GM19099 (cell line): Measurements from ENCODE around the gene LTBP4.

Experiments used
- POLR2A ChIP-seq: IDR thresholded peaks from 3 replicates; pipeline ENCODE4 v1.6.1; 2011; ENCODE audit warnings: low read depth; ENCODE audit not compliant: insufficient read length; ENCODE audit errors: extremely low read depth

The LTBP4 gene, protein sequence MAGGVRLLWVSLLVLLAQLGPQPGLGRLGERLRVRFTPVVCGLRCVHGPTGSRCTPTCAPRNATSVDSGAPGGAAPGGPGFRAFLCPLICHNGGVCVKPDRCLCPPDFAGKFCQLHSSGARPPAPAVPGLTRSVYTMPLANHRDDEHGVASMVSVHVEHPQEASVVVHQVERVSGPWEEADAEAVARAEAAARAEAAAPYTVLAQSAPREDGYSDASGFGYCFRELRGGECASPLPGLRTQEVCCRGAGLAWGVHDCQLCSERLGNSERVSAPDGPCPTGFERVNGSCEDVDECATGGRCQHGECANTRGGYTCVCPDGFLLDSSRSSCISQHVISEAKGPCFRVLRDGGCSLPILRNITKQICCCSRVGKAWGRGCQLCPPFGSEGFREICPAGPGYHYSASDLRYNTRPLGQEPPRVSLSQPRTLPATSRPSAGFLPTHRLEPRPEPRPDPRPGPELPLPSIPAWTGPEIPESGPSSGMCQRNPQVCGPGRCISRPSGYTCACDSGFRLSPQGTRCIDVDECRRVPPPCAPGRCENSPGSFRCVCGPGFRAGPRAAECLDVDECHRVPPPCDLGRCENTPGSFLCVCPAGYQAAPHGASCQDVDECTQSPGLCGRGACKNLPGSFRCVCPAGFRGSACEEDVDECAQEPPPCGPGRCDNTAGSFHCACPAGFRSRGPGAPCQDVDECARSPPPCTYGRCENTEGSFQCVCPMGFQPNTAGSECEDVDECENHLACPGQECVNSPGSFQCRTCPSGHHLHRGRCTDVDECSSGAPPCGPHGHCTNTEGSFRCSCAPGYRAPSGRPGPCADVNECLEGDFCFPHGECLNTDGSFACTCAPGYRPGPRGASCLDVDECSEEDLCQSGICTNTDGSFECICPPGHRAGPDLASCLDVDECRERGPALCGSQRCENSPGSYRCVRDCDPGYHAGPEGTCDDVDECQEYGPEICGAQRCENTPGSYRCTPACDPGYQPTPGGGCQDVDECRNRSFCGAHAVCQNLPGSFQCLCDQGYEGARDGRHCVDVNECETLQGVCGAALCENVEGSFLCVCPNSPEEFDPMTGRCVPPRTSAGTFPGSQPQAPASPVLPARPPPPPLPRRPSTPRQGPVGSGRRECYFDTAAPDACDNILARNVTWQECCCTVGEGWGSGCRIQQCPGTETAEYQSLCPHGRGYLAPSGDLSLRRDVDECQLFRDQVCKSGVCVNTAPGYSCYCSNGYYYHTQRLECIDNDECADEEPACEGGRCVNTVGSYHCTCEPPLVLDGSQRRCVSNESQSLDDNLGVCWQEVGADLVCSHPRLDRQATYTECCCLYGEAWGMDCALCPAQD (N-terminal part only)

GRCh38 chr19:40601134-40601974 lies at the start of gene LTBP4:
LTBP4 (plus strand) TSS chr19:40601369; CDS start chr19:40601388, 19 bp downstream.
- no peak for TF ChIP-seq POLR2A

GRCh38 chr19:40552848-40553247 lies 48.3 kb upstream of the LTBP4 start:
- no peak for TF ChIP-seq POLR2A

DNA sequence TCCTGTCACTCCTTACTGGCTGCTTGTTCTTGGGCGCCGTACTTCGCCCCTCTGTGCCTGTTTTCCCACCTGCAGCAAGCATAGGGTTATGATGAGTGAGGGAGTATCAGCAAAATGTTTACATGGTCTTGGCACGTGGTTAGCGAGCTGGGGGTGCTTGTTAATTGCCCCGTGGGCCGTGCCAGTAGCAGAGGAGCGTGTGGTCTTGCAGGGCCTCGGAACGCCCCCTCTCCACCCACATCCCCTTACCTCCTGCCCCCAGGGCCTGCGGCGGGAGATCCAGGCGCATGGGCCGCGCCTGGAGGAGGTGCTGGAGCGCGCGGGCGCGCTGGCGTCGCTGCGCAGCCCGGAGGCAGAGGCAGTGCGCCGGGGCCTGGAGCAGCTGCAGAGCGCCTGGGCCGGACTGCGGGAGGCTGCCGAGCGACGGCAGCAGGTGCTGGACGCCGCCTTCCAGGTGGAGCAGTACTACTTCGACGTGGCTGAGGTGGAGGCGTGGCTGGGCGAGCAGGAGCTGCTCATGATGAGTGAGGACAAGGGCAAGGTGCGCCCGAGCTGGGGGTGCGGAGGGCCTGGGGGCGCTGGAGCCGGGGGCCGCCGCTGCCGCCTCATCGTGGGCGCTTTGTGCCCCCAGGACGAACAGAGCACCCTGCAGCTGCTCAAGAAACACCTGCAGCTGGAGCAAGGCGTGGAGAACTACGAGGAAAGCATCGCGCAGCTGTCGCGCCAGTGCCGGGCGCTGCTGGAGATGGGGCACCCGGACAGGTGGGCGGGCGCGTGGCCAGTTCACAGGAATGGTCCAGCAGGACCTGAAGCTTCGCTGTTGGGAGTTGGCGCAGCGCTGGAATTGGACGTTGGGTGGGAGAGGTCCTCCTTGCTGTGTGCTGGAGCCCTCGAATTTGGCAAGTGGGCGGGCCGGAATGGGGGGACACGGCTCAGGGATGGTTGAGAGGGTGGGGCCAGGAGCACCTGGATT lies 47.0 kb upstream of the LTBP4 start:
- TF ChIP-seq POLR2A, result no peak

DNA sequence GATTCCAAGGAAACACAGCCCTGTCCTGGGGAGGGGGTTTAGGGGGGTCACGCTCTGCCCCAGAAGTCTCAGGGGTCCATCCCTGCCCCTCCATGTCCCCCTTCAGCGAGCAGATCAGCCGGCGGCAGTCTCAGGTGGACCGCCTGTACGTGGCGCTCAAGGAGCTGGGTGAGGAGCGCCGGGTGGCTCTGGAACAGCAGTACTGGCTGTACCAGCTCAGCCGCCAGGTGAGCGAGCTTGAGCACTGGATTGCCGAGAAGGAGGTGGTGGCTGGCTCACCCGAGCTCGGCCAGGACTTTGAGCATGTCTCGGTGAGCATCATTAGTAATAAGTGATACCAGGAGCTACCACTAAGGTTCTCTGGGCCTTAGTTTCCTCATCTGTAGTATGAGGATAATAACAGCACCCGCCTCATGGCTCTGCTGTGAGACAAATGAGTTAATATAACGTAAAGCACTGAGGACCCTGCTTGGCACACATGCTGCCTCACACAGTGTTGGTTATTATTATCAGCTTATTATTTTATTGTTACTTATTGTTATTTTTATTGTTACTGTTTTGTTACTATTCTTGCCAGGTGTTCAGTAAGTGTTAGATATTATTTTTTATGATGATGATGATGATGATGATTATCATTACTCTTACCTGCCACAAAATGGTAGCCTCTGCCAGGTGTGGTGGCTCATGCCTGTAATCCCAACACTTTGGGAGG lies 45.0 kb upstream of the LTBP4 start:
- TF ChIP-seq POLR2A, result no peak

DNA sequence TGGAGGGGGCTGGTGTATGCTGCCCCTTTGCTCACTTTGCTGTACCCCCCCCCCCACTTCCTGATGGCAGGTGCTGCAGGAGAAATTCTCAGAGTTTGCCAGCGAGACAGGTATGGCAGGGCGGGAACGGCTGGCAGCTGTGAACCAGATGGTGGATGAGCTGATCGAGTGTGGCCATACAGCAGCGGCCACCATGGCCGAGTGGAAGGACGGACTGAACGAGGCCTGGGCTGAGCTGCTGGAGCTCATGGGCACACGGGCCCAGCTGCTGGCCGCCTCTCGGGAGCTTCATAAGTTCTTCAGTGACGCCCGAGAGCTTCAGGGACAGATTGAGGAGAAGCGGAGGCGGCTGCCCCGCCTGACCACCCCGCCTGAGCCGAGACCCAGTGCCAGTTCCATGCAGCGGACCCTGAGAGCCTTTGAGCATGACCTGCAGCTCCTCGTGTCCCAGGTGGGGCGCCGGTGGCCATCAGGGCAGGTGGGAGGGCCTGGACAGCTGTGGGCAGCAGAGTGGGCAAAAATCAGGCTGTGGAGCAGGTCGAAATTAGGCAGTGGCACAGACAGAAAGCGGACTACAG lies 44.1 kb upstream of the LTBP4 start:
- no peak for TF ChIP-seq POLR2A

DNA sequence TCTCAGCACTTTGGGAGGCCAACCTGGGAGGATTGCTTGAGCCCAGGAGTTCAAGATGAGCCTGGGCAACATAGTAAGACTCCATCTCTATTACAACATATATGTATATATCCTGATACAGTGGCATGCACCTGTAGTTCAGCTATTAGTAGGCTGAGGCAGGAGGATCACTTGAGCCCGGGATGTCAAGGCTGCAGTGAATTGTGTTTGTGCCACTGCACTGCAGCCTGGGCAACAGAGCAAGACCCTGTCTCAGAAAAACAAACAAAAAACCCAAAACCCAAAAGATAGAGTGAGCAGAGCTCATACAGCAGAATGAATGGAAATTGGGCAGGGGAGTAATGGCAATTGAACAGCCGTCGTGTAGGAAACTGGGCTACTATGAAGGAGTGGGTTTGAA lies 41.8 kb upstream of the LTBP4 start:
- no peak for TF ChIP-seq POLR2A

- no peak for TF ChIP-seq POLR2A
These were observed 41.1 kb upstream of the LTBP4 start for GRCh38 chr19:40560092-40560507.

DNA sequence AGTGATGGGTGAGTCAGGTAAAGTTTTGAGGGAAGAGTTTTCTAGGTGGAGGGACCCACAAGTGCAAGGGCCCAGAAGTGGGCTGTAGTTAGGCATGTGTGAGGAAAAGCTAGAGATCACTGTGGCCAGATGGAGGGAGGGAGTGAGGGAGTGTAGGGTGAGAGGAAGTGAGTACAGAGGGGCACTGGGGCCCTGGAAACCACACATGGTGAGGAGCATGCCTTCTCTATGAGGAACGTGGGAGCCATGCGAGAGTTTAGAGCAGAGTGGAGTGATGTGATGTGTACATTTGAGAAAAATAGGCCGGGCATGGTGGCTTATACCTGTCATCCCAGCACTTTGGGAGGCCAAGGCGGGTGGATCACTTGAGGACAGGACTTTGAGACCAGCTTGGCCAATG lies 39.2 kb upstream of the LTBP4 start:
- no peak for TF ChIP-seq POLR2A

GRCh38 chr19:40565355-40565754 lies 35.8 kb upstream of the LTBP4 start:
- TF ChIP-seq POLR2A, result no peak

GRCh38 chr19:40565910-40566495 lies 35.2 kb upstream of the LTBP4 start:
- no peak for TF ChIP-seq POLR2A

DNA sequence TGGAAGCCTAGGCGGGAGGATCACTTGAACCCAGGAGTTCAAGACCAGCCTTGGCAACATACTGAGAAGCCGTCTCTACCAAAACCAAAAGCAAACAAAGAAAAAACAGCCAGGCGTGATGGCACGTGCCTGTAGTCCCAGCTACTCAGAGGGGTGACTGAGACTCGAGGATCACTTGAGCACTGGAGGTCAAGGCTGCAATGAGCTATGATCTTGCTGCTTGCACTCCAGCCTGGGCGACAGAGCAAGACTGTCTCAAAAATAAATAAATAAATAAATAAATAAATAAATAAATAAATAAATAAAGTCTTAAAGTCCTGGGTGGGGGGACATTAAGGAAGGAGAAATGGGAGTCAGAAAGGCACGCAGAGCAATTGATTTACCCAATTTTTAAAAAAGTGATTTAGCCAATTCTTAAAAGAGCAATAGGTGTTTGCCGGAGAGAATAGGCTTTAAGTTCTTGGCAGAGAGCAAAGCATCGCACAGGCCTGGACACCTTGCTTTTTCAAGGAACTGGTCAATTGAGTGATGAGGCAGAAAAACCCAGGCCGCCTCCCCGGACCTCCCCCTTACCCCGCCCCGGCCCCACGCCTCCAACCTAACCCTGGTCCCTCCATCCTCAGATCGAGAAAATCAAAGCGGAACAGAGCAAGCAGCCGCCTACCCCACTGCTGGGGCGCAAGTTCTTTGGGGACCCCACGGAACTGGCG lies 34.0 kb upstream of the LTBP4 start:
- TF ChIP-seq POLR2A, result no peak

DNA sequence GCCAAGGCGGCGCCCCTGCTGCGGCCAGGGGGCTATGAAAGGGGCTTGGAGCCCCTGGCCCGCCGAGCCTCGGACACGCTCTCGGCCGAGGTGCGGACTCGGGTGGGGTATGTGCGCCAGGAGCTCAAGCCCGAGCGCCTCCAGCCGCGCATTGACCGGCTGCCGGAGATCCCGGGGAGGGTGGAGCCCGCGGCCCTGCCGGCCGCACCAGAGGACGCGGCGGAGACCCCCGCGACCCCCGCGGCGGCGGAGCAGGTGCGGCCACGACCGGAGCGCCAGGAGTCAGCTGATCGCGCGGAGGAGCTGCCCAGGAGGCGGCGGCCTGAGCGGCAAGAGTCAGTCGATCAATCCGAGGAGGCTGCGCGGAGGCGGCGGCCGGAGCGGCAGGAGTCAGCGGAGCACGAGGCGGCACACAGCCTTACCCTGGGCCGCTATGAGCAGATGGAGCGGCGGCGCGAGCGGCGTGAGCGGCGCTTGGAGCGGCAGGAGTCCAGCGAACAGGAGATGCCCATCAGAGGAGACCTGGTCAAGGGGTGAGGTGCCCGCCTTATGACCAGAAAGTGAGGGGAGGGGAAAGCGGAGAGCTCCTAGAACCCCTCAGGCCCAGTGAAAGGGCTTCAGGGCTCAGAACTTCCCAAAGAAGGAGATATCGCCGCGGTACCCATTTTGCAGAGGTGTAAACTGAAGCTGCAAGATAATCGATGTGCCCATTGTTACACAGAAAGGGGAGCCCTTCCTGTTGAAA lies 33.2 kb upstream of the LTBP4 start:
- no peak for TF ChIP-seq POLR2A
